Fibroblast of skin of left biceps (primary cell): ENCODE measurements around the gene STARD3.

Experiments used
- DNase-seq, 2 experiments: peaks; one replicate each; pipeline ENCODE4 v3.0.0-alpha.2; 2013; ENCODE audit warnings: low read depth in 2 of 2

Gene STARD3

DNA sequence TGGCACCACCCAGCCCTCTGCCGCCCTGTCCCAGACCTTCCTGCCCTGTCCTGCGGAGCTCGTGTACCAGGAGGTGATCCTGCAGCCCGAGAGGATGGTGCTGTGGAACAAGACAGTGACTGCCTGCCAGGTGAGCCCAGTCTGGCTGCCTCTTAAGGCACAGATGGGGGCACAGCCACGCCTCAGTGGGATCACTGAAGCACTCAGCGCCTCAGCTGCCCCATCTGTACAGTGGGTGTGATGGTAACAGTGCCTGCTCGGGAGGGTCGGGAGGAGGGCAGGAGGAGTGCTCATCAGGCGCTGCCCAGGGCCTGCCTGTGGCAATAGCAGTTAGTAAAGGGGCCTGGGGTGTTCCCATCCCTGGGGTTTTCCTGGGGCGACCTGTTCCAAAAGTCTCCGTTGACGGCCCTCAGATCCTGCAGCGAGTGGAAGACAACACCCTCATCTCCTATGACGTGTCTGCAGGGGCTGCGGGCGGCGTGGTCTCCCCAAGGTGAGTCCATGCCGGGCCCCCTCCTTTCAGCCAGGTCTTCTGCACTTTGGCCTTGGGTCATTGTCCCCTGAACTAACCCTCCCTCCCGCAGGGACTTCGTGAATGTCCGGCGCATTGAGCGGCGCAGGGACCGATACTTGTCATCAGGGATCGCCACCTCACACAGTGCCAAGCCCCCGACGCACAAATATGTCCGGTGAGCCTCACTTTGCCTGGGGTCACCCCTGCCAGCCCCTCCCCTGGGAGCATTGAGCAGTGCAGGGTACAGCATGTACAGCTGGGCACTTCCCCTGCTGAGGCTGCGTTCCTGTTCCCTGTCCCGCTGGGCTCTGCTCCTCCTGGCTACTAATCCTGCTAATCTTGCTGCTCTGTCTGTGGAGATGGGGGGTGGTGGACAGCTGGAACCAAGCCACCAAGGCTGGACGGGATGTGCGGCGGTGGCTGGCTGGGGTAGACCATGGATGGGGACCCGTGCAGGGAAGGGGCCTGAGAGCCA is 23.7 kb downstream of the STARD3 start:
- DNase-seq, result no peak

DNA sequence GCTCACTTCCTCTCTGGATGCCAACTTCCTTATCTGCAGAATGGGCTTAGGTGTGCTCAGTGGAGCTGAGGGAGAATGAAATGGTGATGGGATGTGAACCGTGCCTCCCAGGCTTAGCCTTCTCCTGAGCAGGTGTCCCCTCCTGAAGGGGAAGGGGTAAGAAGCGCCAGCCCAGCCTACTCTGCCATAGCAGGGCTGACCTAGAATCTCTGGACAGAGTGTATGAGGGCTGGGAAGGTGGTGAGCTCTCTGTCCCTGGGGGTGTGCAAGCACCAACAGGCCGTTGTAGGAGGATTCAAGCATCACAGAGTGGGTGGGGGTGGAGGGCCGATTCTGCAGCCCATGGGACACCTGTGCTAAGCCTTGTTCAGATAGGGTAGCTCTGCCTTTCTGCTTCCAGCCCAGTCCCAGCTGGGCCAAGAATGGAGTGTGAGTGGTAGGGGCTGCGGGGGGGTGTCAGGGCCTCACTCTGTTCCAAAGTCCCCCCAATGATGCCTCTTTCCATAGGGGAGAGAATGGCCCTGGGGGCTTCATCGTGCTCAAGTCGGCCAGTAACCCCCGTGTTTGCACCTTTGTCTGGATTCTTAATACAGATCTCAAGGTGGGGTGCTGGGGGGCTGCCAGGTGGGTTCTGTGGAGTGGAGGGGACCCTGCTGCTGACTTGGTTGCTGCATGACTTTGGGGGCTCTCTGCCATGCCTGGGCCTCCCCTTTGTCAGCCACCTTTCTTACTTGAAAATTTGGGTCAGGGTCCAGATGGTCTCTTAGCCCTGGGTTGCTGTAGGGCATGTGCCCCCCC is 25.0 kb downstream of the STARD3 start:
- DNase-seq, result no peak

DNA sequence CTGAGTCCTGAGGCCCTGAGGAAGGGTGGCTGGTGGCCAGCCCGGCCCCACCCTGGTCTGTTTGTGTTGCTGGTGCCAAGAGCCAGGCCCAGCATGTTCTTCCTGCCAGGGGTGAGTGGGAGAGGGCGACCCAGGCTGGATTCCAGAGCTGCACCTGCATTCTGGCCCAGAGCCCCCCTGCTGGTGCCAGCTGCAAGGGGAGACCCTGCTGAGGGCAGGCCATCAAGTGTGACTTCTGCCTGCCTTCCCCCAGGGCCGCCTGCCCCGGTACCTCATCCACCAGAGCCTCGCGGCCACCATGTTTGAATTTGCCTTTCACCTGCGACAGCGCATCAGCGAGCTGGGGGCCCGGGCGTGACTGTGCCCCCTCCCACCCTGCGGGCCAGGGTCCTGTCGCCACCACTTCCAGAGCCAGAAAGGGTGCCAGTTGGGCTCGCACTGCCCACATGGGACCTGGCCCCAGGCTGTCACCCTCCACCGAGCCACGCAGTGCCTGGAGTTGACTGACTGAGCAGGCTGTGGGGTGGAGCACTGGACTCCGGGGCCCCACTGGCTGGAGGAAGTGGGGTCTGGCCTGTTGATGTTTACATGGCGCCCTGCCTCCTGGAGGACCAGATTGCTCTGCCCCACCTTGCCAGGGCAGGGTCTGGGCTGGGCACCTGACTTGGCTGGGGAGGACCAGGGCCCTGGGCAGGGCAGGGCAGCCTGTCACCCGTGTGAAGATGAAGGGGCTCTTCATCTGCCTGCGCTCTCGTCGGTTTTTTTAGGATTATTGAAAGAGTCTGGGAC is 25.8 kb downstream of the STARD3 start:
- DNase-seq, result no peak

DNA sequence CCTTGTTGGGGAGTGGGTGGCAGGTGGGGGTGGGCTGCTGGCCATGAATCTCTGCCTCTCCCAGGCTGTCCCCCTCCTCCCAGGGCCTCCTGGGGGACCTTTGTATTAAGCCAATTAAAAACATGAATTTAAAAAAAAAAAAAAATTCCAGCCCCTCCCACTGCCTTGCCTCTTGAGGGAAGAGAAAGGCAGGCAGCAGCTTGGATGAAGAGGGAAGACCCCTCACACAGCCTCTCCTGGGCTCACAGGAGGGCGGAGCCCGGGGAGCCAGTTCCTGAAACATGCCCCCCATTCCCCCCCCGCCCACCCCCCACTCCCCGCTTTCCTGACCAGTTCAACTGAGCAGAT is 26.4 kb downstream of the STARD3 start:
- DNase-seq, result no peak

- DNase-seq, result no peak
These were observed 27.0 kb downstream of the STARD3 start for GRCh38 chr17:39663688-39664580.

DNA sequence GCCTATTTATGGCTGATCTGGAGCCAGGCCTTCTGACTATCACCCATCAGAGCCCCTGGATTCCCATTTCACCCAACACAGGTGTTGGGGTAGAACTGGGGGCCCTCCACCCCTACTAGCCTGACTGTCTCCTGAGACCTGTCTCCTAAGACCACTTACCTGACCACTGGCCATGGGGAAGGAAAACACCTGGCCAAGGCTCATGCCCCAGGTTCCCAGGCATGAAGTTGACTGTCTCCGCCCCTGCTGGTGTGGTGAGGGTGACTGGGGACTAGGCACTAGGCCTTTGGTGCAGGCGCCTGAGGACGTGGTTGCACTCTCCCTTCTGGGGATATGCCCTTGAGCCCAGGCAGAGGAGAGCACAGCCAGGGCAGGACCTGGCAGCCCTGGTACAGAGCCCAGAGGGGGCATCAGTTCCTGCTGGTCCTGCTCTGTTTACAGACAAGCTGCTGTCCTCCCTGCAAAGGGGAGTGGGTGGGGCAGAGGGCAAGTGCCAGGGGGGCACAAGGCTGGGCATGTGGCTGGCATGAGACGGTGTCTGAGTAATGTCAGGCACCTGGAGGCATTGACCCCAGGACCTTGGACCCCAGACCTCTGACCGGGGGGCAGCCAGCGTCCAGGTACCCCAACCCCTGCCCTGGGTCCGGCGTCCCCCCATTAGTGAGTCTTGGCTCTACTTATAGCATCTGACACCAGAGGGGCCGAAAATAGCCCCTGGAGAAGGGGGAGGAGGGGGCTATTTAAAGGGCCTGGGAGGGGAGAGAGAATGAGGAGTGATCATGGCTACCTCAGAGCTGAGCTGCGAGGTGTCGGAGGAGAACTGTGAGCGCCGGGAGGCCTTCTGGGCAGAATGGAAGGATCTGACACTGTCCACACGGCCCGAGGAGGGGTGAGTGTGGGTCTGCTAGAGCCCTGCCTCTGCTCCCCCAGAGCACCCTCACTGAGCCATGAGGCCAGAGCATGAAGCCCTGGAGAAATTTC is 27.9 kb downstream of the STARD3 start, which contains the start of gene TCAP:
Gene TCAP (plus strand): TSS at position 769 of the 981 bp plus-strand sequence. CDS start 11 bp downstream, at position 780.
- DNase-seq, result no peak

GRCh38 chr17:39665642-39666224 is 28.8 kb downstream of the STARD3 start:
- no peak for DNase-seq

- no peak for DNase-seq
These were observed 29.3 kb downstream of the STARD3 start for GRCh38 chr17:39666231-39666600.

- DNase-seq, result no peak
These were observed 29.8 kb downstream of the STARD3 start for GRCh38 chr17:39666601-39667261.

DNA sequence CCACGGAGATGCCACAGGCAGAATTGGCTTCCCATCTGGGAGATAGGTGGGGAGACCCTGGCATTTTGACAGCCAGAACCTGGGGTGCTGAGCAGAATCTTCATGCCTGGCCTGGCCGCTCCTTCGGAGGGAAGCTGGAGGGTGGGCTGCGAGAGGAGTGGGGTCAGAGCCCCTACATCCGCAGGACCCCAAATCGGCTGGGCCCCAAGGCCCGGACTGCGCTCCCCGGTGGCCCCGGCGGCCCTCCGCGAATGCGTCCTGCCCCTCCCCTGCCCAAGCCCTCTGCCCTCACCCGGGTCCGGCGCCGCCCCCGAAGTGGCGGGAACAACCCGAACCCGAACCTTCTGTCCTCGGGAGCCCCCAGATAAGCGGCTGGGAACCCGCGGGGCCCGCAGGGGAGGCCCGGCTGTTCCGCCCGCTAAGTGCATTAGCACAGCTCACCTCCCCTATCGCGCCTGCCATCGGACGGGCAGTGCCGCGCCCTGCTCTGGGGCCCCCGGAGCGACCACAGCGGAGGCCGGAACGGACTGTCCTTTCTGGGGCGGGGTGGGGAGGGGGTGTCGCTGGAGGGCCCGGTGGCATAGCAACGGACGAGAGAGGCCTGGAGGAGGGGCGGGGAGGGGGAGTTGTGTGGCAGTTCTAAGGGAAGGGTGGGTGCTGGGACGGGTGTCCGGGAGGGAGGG is 30.5 kb downstream of the STARD3 start:
- no peak for DNase-seq

- DNase-seq, result peak in 1 of 2 experiments; percentile 5
These were observed 31.3 kb downstream of the STARD3 start, which contains the start of gene PNMT for GRCh38 chr17:39667945-39668924. TSS of gene PNMT (plus strand) at chr17:39668453. CDS start at chr17:39668476, 23 bp downstream.

DNA sequence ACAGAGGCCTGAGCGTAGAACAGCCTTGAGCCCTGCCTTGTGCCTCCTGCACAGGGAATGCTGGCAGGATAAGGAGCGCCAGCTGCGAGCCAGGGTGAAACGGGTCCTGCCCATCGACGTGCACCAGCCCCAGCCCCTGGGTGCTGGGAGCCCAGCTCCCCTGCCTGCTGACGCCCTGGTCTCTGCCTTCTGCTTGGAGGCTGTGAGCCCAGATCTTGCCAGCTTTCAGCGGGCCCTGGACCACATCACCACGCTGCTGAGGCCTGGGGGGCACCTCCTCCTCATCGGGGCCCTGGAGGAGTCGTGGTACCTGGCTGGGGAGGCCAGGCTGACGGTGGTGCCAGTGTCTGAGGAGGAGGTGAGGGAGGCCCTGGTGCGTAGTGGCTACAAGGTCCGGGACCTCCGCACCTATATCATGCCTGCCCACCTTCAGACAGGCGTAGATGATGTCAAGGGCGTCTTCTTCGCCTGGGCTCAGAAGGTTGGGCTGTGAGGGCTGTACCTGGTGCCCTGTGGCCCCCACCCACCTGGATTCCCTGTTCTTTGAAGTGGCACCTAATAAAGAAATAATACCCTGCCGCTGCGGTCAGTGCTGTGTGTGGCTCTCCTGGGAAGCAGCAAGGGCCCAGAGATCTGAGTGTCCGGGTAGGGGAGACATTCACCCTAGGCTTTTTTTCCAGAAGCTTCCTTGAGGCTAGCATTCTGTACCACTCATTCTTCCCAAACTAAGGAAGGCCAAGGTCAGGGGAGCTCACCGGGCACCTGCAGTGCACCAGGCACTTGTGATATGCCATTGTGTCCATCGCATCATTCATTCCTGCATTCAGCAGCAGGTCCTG is 33.2 kb downstream of the STARD3 start:
- no peak for DNase-seq

DNA sequence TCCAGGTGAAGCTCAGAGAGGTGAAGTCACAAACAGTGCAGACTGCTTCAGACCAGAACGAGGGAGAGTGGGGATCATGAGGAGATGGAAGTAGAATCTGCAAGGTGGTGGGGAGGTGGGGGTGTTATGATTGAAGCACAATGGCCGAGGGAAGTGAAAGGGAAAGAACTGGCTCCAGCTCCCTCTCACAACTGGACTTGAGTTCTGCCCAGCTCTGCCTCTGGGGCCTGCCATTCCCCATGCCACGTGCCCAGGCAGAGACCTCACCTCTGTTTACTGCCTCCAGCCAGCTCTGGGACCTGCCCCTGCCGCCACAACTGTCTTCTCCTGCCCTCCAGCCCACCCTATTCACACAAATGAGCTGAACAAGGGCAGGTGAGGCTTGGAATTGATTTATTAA is 33.8 kb downstream of the STARD3 start:
- DNase-seq, result no peak

DNA sequence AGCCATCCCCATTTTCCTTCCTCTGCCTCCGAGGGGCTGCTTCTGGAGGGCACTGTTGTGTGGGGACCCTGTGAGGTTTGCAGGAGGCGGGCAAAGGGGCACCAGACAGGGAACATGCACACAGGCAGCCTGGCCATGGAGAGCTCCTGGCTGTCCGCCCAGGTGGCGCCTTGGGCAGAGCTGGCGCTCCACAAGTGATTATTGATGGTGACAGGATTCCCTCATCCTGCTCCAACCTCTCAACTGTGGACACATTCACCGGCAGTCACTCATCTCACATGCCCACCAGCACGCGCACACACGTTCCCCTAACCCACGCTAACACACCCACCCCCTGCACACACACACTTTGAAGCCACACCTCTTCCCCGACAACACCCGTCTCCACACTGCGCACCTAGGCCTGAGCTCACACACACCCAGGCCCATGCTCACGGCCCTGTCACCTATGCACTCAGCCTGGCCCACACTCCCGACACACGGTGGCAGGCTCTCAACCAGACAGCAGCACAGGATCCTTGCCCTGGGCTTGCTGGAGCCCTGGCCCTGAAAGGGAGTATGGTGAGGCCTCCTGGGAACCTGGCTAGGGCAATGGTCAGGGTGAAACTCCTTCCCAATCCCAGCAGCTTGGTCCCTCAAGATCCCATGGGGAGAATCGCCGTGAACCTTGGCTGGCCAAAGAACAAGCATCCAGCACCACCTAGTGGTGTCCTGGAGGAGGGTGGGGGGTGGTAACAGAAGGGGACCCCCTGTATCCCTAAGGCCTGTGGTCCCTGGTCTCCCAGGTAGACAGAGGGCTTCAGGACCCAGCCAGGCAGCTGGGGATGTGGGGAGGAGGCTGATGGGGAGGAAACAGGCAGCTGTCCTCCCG is 34.9 kb downstream of the STARD3 start:
- no peak for DNase-seq
